Osteoblast (primary cell): ENCODE measurements around the gene SNCAIP. TPM values are rescaled to one million over a fixed set of nuclear protein-coding genes. Genes with fewer than 3 reads are reported as not detected.

Source experiments
- DNase-seq: peaks from one replicate; pipeline ENCODE4 v3.0.0; 2011; ENCODE audit warnings: low spot score, mixed read lengths; ENCODE audit not compliant: insufficient read length; ENCODE audit errors: missing footprints
- H2AFZ ChIP-seq: 2 replicates; pipeline ENCODE4 v1.6.0; 2011; ENCODE audit warnings: mild to moderate bottlenecking, low read length
- H3K27ac ChIP-seq: 2 replicates; pipeline ENCODE4 v1.5.1; 2011; ENCODE audit warnings: mild to moderate bottlenecking, low read depth, low read length, moderate library complexity
- H3K27me3 ChIP-seq: 2 replicates; pipeline ENCODE4 v1.6.0; 2012; ENCODE audit warnings: mild to moderate bottlenecking, control low read depth, inconsistent platforms, low read length, moderate library complexity; ENCODE audit not compliant: insufficient read depth
- H3K36me3 ChIP-seq: 2 replicates; pipeline ENCODE4 v1.5.1; 2011; ENCODE audit warnings: mild to moderate bottlenecking, low read length, control low read depth, moderate library complexity; ENCODE audit not compliant: insufficient read depth
- H3K4me1 ChIP-seq: 2 replicates; pipeline ENCODE4 v1.5.1; 2011; ENCODE audit warnings: mild to moderate bottlenecking, low read length, control low read depth, moderate library complexity; ENCODE audit not compliant: insufficient read depth
- H3K4me2 ChIP-seq: 2 replicates; pipeline ENCODE4 v1.6.0; 2011; ENCODE audit warnings: mild to moderate bottlenecking, low read length; ENCODE audit not compliant: insufficient read depth
- H3K4me3 ChIP-seq: fragments of 200-600 bp; sonication (generic); 3 replicates; pipeline ENCODE4 v1.5.1; 2012; ENCODE audit warnings: mild to moderate bottlenecking, low read length, inconsistent platforms; ENCODE audit not compliant: insufficient read depth
- H3K79me2 ChIP-seq: 2 replicates; pipeline ENCODE4 v1.6.0; 2012; ENCODE audit warnings: mild to moderate bottlenecking, low read length, control low read depth, inconsistent platforms; ENCODE audit not compliant: insufficient read depth
- H3K9me3 ChIP-seq: 2 replicates; pipeline ENCODE4 v1.5.1; 2011; ENCODE audit warnings: low read depth, low read length, control low read depth
- H4K20me1 ChIP-seq: 2 replicates; pipeline ENCODE4 v1.6.0; 2012; ENCODE audit warnings: mild to moderate bottlenecking, low read length, control low read depth; ENCODE audit not compliant: insufficient read depth
- total RNA-seq: library from RNA; depleted of rRNA; stranded (reverse); fragments of >200 nt; gene quantifications from 2 replicates; pipeline ENCODE4 v1.2.3, GENCODE V29; 2012
- TF ChIP-seq, protein P1 (sequence below): IDR thresholded peaks from 2 replicates; pipeline ENCODE4 v1.5.1; 2011; ENCODE audit warnings: mild to moderate bottlenecking, low read depth, low read length, moderate library complexity; ENCODE audit errors: extremely low read depth

Gene SNCAIP
- total RNA-seq, 1 donor = 6.2 TPM

DNA sequence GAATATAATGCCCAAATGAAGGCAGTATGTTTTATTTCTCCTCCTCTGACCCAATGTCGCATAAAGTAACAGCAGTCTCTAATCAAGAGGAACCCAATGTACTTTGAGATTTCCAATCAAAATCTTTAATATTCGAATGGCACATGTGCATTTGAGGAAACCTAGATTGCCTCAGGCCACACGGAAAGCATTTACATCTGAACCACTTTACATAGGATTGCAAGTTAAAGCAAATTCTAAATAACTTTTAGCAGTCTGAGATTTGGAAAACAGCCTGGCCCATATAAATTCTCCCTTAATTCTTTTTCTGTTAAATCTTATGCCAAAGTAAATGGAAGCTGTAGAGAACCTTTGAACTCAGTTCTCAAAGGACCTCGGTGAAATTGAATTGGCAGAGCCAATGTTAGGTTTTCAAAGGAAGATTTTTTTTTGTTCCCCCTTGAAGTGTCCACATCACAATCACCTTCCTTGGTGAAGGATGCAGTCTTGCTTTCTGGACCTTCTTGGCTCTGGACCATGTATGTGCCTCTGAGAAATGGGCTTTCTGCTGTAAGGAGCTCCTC lies 57.3 kb downstream of the SNCAIP start:
- no peaks in the 10 kb centered on the region for H3K36me3 ChIP-seq
- DNase-seq = no peak
- no peaks in the 10 kb centered on the region for H3K4me1 ChIP-seq
- TF ChIP-seq, protein P1, sequence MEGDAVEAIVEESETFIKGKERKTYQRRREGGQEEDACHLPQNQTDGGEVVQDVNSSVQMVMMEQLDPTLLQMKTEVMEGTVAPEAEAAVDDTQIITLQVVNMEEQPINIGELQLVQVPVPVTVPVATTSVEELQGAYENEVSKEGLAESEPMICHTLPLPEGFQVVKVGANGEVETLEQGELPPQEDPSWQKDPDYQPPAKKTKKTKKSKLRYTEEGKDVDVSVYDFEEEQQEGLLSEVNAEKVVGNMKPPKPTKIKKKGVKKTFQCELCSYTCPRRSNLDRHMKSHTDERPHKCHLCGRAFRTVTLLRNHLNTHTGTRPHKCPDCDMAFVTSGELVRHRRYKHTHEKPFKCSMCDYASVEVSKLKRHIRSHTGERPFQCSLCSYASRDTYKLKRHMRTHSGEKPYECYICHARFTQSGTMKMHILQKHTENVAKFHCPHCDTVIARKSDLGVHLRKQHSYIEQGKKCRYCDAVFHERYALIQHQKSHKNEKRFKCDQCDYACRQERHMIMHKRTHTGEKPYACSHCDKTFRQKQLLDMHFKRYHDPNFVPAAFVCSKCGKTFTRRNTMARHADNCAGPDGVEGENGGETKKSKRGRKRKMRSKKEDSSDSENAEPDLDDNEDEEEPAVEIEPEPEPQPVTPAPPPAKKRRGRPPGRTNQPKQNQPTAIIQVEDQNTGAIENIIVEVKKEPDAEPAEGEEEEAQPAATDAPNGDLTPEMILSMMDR = no peak
- H3K4me3 ChIP-seq = no peak overlapping the region
- H3K27ac ChIP-seq = no peak overlapping the region
- no peaks in the 10 kb centered on the region for H3K9me3 ChIP-seq
- H3K27me3 ChIP-seq = no peaks in the 10 kb centered on the region
- H2AFZ ChIP-seq = peak overlapping the region; percentile 12
- no peaks in the 10 kb centered on the region for H4K20me1 ChIP-seq
- H3K4me2 ChIP-seq = peak overlapping the region; percentile 44
- no peaks in the 10 kb centered on the region for H3K79me2 ChIP-seq

GRCh38 chr5:122371511-122372151 lies 59.6 kb downstream of the SNCAIP start:
- H3K9me3 ChIP-seq = no peaks in the 10 kb centered on the region
- H3K27ac ChIP-seq = no peak overlapping the region
- no peak overlapping the region for H3K4me2 ChIP-seq
- TF ChIP-seq, protein P1 = no peak
- no peak overlapping the region for H2AFZ ChIP-seq
- H4K20me1 ChIP-seq = no peaks in the 10 kb centered on the region
- no peak overlapping the region for H3K4me3 ChIP-seq
- DNase-seq = no peak
- no peaks in the 10 kb centered on the region for H3K79me2 ChIP-seq
- H3K27me3 ChIP-seq = no peaks in the 10 kb centered on the region
- no peaks in the 10 kb centered on the region for H3K36me3 ChIP-seq
- no peaks in the 10 kb centered on the region for H3K4me1 ChIP-seq

DNA sequence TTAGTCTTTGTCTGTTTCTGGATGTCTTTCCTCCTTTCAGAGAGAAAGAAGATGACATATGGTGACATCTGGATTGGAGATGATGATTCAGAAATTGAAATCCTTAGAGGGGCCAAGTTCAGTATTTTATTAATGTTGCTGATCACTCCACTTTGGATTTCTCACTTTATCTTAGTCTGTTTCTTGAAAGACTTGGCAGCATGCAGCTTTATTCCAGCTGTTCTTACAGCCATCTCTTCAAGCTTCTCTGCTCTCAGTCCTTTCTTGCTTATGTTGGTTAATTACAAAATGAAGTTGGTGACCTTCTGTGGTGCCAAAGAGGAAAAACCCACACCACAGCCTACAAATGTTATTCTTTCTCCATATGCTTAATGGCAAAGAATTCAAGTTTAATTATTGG lies 62.1 kb downstream of the SNCAIP start:
- Histone ChIP-seq H3K27me3 (no peaks in the 10 kb centered on the region), H3K36me3 (no peaks in the 10 kb centered on the region), H3K79me2 (no peaks in the 10 kb centered on the region), H3K4me1 (no peaks in the 10 kb centered on the region), H3K27ac (no peak overlapping the region), H3K4me3 (no peak overlapping the region), H3K4me2 (no peak overlapping the region), H3K9me3 (no peaks in the 10 kb centered on the region), H4K20me1 (no peaks in the 10 kb centered on the region), H2AFZ (no peak overlapping the region)
- TF ChIP-seq, protein P1 = no peak
- DNase-seq = no peak

DNA sequence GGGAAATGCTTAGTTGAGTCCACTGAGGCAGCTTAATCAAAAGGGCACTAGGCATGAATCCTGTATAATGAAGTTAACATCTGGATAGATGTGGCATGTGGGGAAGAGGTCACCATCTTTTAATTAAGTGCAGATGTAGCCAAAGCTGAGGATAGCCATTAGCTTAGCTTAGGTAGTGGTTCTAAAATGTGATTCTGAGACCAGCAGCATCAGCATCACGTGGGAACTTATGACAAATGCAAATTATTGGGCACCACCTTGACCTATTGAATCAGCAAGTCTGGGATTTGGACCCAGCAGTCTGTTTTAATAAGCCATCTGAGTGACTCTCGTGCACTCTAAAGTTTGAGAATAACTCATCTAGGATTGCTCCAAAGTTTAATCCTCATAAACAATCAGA lies 63.8 kb downstream of the SNCAIP start:
- H3K36me3 ChIP-seq = no peaks in the 10 kb centered on the region
- no peaks in the 10 kb centered on the region for H3K4me1 ChIP-seq
- no peak overlapping the region for H3K4me3 ChIP-seq
- TF ChIP-seq, protein P1 = no peak
- H3K79me2 ChIP-seq = no peaks in the 10 kb centered on the region
- H3K4me2 ChIP-seq = no peak overlapping the region
- no peak for DNase-seq
- no peak overlapping the region for H3K27ac ChIP-seq
- H3K9me3 ChIP-seq = no peaks in the 10 kb centered on the region
- H3K27me3 ChIP-seq = no peaks in the 10 kb centered on the region
- no peaks in the 10 kb centered on the region for H4K20me1 ChIP-seq
- no peak overlapping the region for H2AFZ ChIP-seq
